ENCODE data around the gene UNC5C.

UNC5C gene

DNA sequence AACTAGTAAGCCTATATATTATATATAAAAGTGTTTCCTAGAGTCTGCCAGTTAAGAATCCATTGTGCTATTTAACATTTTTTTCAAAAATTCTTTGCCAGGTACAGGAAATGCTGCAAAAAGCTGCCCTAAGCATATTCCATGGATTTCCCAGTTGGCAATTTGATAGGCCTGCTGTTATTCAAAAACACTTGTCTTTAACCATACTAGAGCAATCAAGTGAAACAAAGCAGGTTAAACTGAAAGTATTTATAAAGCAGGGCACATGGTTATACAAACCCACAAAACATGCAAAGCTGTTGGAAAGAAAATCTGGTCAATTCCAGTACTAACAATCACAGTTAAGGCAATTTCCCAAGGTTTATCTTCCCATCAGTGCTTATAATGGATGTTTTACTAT, 159.9 kb downstream of the UNC5C start:
- no peak for DNase-seq

DNA sequence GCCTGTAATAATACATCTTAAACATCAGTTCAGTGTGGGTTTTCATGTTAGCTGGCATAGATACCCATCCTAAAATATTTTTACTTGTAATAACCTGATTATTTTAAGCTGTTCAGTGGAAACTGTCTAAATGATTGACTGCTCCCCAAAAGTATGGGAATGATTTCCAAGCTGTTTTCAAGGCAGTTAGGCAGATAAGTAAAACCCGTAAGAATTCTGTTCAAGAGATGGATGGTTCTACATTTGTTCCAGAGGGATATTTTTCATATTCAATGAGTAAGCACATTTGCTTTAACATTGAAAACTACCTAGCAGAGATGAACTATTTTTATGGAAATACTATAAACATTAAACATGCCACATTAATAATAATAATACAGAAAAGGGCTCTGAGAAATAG, 161.1 kb downstream of the UNC5C start:
- no peak for DNase-seq

DNA sequence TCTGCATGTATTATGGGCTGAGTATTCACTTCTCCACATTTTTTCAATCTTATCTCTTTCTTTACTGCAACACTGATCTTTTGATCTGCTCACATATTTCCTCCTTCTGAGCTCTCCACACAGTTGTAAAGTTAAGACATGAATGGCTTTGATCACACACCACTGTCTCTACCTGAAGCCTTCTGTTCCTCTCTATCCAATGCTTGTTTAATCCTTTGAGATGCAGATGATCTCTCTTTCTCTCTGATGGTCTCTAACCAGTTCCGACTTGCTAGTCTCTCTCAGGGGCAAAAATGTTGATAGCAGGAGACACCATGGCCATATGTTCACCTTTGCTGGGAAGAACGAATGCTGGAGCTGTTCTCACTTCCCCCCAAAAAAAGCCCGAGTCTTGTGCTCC, 162.4 kb downstream of the UNC5C start:
- no peak for DNase-seq

DNA sequence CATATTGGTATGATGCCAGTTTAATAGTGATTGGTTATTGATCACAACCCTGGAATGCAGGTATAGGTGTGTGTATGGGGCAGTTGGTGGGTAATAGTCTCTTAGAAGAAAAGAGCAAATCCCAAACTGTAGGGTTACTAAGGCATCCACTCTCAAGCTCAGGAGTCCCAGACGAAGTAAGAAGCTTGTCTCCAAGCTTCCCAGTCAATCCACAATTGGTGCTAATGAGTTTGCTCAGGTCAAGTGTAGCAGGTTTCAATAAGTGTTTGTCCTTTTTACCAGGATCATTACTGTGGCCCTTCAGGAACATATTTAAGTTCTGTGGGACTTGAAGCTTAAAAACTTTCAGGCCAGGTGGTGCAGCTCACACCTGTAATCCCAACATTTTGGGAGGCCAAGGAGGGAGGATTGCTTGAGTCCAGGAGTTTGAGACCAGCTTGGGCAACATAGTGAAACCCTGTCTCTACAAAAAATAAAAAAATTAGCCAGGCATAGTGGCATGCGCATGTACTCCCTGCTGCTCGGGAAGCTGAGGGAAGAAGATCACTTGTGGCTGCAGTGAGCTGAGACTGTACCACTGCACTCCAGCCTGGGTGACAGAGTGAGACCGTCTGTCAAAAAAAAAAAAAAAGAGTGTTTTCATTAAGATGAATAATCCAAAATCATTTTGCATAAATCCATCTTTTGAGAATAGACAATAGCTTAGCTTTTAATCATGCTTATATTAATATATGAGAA, 166.8 kb downstream of the UNC5C start:
- DNase-seq, result no peak

DNA sequence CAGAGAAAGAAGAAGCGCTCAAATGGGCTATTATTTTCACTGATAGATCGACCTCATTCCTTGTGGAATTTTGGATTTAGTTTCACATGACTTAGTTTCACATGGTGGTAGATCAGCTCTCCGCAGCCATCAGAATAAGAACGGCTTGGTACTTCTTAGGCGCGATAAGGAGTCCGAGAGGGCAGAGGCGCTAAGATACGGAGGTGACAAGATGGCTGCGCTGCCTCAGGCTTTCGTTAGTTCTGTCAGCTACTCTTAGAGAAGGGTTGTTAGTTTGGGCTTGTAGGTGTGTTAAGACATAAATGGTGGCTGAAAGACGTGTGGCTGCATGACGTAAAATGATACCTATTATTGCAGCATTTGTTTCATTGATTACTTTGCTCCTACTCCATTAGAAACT, 169.1 kb downstream of the UNC5C start:
- no peak for DNase-seq

DNA sequence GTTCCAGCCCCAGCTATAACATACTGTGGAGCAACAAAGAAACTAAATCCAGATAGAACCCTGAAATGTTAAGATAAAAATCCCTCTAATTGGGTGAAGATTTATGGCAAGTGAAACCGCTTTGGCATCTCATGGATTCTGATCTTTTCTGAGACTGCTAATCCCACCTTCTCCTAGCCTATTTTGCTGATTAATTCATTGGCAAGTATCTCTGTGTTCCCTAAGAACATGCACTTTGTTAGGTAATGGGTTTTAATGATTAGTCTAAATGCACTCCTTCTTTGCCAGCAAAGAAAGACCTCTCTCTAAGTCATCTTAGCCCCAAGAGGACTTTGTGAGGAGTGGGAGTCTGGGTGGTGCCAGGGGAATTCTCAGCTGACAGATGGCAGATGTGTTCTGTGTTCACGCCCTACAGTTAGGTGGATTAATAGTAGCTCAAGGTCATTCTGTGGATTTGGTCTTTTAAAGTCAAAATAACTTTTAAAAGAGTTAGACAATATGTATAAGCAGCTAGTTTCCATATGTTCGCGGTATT, 171.3 kb downstream of the UNC5C start:
- DNase-seq, result no peak

DNA sequence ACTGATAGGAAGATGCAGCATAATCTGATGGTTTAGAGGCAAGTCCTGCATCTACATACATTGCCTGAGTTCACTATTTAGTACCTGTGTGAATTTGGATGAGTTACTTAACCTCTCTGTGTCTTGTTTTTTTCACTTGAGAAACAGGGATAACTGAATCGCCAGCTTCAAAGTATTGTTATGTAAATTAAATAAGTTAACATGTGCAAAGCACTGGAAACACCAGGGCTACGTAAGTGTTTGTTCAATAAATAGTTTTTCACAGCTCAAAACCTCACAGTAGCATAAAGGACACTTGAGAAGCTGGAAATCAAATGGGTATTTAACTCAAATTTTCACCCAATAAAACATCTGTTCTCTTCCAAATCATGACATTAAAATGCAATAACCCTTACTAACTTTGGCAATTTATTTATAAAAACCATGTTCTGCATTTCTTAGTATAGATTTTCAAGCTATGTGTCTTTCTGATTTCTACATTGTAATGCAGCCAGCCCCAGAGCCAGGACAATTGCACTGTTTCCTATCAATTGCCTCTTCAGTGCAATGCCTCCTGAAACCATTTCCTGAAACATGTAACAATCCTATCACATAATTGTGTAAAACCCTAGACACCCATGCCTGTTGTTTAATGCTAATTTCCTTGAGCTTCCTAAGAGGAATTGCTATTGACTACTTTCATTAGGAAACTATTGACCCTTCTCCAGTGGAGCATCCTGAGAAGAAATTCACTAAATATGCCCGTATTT, 177.1 kb downstream of the UNC5C start:
- no peak for DNase-seq

DNA sequence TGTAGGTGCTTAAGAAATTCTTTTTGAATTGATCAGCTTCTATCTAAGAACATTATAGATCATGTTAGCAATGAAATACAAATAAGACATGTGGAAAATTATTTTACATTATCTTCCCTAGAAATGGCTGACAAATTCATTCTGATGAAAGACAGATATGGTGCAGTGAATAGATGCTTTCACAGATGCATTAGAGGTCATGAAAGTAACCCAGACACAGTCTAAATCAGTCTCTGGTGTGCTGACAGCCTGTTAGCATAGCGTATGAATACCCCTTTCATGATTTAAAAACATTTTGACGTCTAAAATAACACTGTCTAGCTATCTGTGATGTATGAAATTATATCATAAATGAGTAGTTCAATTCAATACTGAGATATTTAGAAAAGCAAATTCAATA, 180.9 kb downstream of the UNC5C start:
- DNase-seq, result no peak

DNA sequence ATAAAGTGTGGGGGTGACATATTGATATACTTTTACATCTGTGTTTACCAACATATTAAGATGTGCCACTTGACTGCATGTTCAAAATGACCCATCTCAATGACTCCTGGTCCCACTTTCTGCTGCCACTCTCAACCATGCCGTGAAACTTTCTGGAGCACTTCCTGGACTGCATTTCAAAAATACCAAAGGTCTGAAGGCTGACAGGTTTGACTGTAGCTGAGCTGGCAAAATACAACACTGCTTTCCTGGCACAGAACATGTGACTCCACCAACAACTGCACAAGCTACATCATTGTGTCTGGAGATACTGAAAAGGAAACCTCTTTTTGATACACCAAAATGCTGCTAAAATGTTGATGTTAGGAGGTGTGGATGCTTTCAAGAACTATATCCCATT, 184.8 kb downstream of the UNC5C start:
- DNase-seq, result no peak

DNA sequence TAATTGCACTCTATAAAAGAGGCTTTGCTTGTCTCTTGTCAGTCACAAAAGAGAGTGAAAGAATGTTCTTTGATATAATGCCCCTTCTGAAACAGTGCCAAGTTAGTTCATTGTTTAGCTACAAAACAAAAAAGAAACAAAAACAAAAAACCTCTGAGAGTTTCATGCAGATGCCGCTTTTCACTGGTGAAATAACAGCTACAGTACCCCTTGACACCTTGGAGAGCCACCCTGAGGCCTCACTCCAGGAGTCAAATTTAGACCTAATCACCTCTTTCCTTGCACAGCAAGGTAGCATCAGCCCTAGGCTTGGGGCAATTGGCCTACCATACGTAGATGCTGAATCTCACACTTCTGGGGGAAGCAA, 185.2 kb downstream of the UNC5C start:
- DNase-seq, result no peak

DNA sequence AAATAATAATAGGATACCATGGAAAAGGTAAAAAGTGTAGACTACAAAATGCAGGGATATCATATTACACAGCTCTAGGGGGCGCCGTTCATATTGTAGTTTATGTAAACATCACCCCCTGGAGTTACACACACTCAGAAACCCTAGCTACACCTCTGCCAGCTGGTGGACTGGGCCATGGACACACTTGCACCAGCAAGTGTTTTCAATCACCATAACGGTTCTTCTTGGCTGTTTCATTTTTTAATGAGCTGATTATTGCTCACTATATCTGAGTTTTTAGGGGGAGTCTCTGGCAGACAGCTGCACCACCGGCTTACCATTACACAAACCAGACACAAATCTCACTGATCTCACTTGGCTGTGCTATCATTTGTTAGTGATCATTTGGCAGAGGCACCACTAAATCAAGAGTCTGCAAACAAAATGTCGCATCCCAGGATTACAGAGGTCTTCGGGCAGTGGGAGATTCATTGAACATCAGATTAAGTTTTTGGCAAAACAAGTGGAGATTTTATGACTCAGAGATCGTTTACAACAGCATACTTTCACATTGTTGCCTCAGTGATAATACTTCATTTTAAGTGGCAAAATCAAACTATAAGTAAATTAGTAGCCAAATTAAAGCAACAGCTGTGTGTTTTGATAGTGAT, 185.7 kb downstream of the UNC5C start:
- no peak for DNase-seq

DNA sequence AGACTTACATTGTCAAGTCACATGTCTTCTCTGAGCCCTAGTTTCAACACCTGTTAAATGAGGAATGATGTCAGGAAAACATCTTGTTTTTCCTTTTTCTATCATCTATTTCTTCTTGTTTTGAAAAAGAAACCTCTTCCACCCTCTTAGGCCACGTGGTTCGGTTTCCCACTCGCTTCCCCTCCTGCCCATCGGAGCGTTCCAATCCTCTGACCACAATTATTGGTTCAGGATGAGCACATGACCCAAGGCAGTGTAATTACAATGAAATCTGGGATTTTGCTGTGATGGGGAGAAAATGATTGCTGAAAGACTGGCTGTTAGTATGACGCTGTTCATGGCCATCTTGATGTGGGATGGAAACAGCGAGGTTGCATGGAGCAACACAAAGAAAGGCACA, 186.7 kb downstream of the UNC5C start:
- DNase-seq, result no peak

DNA sequence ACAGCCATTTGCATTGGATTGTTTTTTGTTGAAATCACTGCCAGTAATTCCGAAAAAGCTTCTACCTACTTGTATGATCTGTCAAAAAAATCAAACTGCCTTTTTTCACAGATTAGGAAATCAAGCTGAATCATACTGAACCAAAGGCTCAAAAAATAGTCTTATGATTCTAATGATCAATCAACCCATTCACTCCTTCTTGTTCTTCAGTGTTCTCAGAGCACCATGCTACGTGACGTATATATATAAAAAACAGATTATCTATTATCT, 187.1 kb downstream of the UNC5C start:
- DNase-seq, result no peak

DNA sequence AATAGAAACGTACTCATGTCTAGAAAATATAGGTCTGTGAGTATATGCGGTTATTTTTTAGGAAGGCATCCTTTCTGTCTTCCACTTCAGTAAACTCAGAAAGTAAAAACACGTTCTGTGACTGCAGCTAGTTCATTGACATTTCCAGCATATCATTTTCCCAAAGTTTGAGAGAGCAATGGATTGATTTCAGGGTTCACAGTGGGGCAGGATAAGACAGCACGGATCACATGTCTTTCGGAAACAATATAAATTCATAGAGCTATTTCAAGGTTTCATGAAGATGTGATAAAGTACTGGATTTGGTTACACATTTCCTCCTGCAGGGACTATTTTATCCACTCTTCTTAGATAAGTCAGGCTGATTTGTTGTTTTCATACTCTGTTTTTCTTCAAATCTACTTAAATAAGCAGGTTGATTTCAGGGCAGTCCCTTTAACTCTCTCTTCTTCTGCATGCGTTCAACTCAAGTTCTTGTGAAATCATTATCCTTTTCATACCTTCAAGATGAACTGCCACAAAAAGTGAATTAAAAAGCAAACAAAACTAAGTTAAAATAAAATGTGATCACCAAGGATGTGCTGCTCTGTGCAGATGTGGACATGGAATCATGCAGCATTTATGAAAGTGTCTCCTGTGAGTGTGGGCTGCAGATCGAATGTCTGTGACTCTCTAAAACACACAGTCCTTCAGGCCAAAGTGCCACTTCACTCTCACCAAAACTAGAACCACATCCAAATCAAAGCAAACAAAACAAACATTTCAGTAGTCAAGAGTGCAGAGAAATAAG, 187.7 kb downstream of the UNC5C start:
- DNase-seq, result no peak

DNA sequence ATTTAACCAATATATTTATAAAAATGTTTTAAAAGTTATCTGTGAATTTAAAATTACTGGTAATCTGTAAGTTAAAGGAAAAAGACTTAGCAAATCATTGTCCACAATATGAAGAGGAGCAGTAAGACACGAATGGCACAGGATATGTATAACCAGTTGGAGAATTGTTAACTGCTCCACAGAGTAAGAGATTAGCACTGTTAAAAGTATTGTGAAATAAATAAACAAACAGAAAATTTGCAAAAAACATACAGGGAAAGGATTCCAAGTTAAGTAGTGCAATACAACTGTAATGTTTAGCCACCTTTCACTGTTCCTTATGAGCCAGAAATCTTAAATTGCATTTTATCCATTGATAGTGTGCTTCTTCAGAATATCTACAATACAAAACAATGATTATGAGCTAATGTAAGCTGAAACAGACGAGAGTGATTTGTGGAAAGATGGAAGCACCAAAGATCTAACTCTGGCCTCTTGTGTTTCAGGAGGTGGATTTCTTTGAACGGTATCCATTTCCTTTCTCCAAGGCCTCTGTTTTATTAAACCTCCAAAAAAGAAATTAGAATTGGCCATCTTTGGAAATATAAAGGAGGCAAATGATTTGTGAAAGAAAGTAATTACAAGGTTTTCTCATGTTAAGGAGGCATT, 188.4 kb downstream of the UNC5C start:
- no peak for DNase-seq

DNA sequence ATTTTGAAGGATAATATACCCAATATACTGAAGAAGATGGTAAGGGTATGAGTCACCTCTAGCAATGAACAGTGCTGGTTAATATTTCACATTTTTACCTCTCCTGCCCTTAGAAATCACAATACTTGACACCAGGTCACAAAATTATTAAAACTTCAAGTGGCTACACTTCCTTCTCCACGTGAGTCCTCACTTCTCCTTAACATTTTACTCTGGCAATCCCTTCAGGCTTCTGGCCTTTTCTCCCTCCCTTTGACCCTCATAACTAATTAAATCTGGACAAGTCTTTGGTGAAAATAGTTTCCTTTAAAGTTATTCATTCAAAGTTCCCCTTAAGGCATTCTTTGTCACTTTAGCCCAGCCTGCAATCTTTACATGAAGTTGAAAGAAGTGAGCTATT, 190.4 kb downstream of the UNC5C start:
- no peak for DNase-seq

DNA sequence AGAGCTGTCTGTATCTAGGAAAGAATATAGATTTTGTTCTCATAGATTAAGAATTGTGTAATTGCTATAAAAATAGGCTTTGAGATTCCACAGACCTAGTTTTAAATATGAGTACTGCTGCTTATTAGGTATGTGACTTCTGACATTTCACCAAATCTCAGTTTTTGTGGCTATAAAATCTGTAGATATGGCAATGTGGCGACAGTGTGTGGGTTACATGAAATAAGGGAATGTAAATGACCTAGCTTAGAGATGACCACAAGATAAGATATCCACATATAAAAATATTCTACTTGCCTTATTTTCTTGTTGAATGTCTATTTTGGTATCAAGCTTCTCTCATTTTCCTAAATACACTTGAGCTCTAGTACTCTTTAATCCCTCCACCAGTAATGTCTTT, 193.8 kb downstream of the UNC5C start:
- DNase-seq, result no peak

DNA sequence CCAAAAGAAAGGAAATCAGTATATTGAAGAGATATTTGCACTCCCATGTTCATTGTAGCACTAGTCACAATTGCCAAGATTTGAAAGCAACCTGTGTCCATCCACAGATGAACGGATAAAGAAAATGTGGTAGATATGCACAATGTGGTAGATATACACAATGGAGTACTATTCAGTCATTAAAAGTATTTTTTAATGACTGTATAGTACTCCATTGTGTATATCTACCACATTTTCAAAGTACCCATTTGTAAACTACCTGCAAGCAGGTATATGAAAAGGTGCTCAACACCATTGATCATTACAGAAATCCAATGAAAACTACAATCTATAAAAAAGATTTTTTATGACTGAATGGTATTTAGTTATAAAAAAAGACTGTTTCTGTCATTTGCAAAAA, 200.4 kb downstream of the UNC5C start:
- no peak for DNase-seq

DNA sequence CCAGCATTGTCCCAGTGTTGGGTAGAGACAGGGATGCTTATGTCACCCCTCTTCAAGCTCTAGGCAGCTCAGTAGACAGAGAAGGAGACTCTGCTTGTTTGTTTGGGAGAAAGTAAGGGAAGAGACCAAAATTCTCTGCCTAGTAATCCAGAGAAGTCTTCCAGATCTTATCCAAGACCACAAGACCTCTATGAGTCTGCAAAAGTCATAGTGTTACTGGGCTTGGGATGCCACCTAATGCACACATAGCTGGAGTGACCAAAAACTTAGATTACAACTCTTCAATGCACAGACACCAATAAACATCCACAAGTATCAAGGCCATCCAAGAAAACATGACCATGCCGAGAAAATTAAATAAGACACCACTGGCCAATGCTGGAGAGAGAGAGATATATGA, 205.5 kb downstream of the UNC5C start:
- DNase-seq, result no peak

DNA sequence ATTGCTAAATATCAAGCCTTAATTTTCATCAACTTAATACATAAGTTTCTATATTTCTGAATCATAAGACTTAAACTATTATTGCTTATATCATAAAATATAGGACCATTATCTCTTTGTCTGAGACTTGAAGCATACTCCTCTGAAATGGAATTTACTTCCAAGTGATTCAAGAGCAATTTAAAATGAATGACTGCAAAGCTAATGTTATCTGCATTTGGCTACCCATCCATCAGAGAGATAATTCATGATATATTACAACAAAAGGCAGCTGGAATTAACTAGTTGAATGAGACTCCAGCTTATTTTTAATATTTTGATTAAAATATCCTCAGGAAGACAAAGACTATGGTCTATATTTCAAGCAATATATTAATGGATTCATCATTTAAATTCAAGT, 208.6 kb downstream of the UNC5C start:
- no peak for DNase-seq

DNA sequence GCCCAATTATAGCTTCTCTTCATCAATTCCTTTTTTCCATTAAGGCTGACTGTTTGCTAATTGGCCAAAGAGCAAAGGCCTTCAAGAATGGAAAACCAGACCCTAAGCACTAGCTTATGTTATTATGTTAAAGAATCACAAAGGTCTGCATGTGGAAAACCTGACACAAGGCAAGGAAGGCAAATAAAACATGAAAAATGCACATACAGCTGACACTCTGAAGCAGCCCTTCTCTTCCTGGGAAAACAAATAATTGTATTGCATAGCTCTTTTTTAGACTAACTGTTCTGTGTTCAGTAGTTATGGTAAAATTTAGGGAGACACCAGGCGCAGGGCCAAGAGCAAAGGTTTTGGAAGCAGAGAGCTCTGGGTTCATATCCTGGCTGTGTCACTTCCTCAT, 223.1 kb downstream of the UNC5C start:
- DNase-seq, result no peak

DNA sequence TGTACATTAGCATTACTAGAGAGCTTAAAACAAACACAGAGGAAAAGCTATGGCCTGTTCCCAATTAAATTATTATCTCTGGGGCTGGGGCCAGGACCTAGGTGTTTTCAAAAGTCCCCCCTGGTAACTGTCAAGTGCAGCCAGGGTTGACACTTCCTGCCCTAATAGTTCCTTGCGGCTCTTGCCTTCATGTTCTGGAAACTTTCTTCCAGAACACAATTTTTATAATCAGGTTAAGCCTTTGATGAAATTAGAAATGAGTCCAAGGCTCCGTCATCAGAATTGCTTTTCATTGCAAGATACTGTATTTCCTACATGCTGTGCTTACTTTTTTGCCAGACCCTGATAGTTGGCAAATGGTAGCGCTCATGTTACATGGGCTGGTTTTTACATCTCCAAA, 229.6 kb downstream of the UNC5C start:
- no peak for DNase-seq

DNA sequence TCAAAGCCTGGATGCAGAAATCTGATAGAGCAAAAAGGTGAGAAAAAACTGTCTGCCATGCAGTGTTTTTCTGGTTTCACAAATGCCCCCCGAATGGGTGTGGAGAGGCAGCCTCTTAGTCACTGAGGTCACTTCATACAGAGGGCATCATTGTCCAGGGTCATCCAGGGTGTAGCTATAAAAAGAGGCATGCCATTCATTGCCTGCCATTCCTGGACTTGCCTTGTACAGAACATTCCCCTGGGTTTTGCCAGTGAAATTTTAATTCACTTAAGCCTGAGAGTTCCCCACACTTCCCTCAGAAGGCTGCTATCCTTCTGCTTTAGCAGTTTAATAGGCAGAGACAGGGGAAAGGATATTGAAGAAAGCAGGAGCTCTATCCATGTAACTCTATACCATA, 230.3 kb downstream of the UNC5C start:
- DNase-seq, result no peak
